ENCODE measurements around the gene ALDOB. TPM values are rescaled to one million over a fixed set of nuclear protein-coding genes. Genes with fewer than 3 reads are reported as not detected.

ALDOB gene
- total RNA-seq, 1 experiment from 2014 or later, result 1.2 TPM

GRCh38 chr9:101465326-101465915 is 29.8 kb upstream of the ALDOB start:
- H4K20me1 ChIP-seq (ENCODE audit: insufficient read depth), result no peaks in the 10 kb centered on the region
- POLR2A ChIA-PET, result interaction anchor here (1.0 to 1.3 kb wide), 2 partner anchors 16 to 21 kb away, joined by 4 read pairs; no protein-coding TSS in a partner anchor
- RAD21 ChIA-PET (ENCODE audit: low non-redundant PET in 1 of 2, low total read pairs in 2 of 2, uncharacterized antibody in 2 of 2, unreplicated experiment in 2 of 2), result no interaction called here
- no peak overlapping the region for H3K27ac ChIP-seq (ENCODE audit: low read depth, low read length)
- no peaks in the 10 kb centered on the region for H3K9me3 ChIP-seq (ENCODE audit: control insufficient read depth in 1 of 2, insufficient read depth in 1 of 2, low read depth in 1 of 2, low read length in 2 of 2)
- DNase-seq (ENCODE audit: low read depth, low spot score) (peak; percentile 83), ATAC-seq (peak; percentile 99)
- CTCF ChIA-PET, result interaction anchor here (0.8 to 1.8 kb wide), 6 partner anchors 8 to 68 kb away, joined by 3 to 9 read pairs (median 5); partner anchors contain the start of gene RNF20
- no peaks in the 10 kb centered on the region for H3K36me3 ChIP-seq (ENCODE audit: control insufficient read depth in 1 of 2, insufficient read depth in 2 of 2, low read length in 2 of 2)
- H3K9ac ChIP-seq (ENCODE audit: low read length), result no peak overlapping the region
- H3K4me1 ChIP-seq (ENCODE audit: control insufficient read depth in 1 of 2, insufficient read depth in 2 of 2, low read length in 2 of 2), result peaks cover 16 to 27% of the 10 kb centered on the region in 2 experiments; a peak in 3 of 4 replicates
- H2AFZ ChIP-seq (ENCODE audit: low read depth, low read length, poor library complexity, severe bottlenecking), result peak overlapping the region; percentile 19
- H3K27me3 ChIP-seq (ENCODE audit: insufficient read depth, low read length), result no peaks in the 10 kb centered on the region
- no peaks in the 10 kb centered on the region for H3K79me2 ChIP-seq (ENCODE audit: insufficient read depth, low read length)
- intact Hi-C loops (cut with micrococcal nuclease), result loop anchor here (2.0 kb wide), 1 partner anchor 21 kb away; a partner anchor contains a TSS
- peak overlapping the region; percentile 24 for H3K4me2 ChIP-seq (ENCODE audit: low read length)
- no peak overlapping the region for H3K4me3 ChIP-seq (replicated peaks in 1 of 2; ENCODE audit: low read depth in 1 of 2, low read length in 2 of 2)
- no peaks in the 10 kb centered on the region for H3K9me2 ChIP-seq (ENCODE audit: insufficient read depth)
- no TSS peak for BruUV-seq (replicated peaks)
- TF ChIP-seq YY1 (IDR thresholded peaks at IDR 0.05; ENCODE audit: extremely low read depth, insufficient replicate concordance, low read depth, low read length), result no peak
- TF ChIP-seq EZH2phosphoT487 (IDR thresholded peaks at IDR 0.05; ENCODE audit: borderline replicate concordance), result no peak
- no peak for TF ChIP-seq TCF7L2 (IDR thresholded peaks at IDR 0.05; ENCODE audit: borderline replicate concordance, extremely low read depth, insufficient read depth, insufficient read length)
- no peak for TF ChIP-seq ZBTB33 (IDR thresholded peaks at IDR 0.05; ENCODE audit: extremely low read depth, insufficient replicate concordance, low read length)
- TF ChIP-seq FOSL1 (IDR thresholded peaks at IDR 0.05; ENCODE audit: low read depth), result no peak
- TF ChIP-seq RAD21 (IDR thresholded peaks at IDR 0.05; ENCODE audit: low read depth), result peak; percentile 67
- TF ChIP-seq EGR1 (IDR thresholded peaks at IDR 0.05; ENCODE audit: low read depth), result no peak
- no peak for TF ChIP-seq ELF1 (IDR thresholded peaks at IDR 0.05; ENCODE audit: borderline replicate concordance, low read depth)
- TF ChIP-seq ZNF274 (IDR thresholded peaks at IDR 0.05; ENCODE audit: low read depth, low read length), result no peak
- no peak for TF ChIP-seq ZFX (IDR thresholded peaks at IDR 0.05)
- no peak for TF ChIP-seq REST (IDR thresholded peaks at IDR 0.05; ENCODE audit: low read depth)
- TF ChIP-seq SRF (IDR thresholded peaks at IDR 0.05; ENCODE audit: low read depth), result no peak
- peak; percentile 60; the same call in 1 of the 2 replicates for TF ChIP-seq MAX (IDR thresholded peaks at IDR 0.05)
- no peak for TF ChIP-seq JUND (IDR thresholded peaks at IDR 0.05)
- TF ChIP-seq CTCF (IDR thresholded peaks at IDR 0.05 in 2 of 3, conservative IDR thresholded peaks at IDR 0.05 in 1 of 3; ENCODE audit: borderline replicate concordance in 1 of 3, insufficient read depth in 1 of 3, low read depth in 2 of 3, low read length in 2 of 3), result peak; percentile 63 to 83 (median 64); a peak in 5 of 6 replicates
- TF ChIP-seq POLR2A (IDR thresholded peaks at IDR 0.05; ENCODE audit: borderline replicate concordance, extremely low read depth, insufficient read depth, insufficient read length), result no peak
- no peak for TF ChIP-seq ATF3 (IDR thresholded peaks at IDR 0.05)
- TF ChIP-seq CEBPB (IDR thresholded peaks at IDR 0.05; ENCODE audit: low read depth), result peak; percentile 81
- no peak for TF ChIP-seq SIN3A (IDR thresholded peaks at IDR 0.05; ENCODE audit: low read depth)
- no peak for TF ChIP-seq POLR2AphosphoS5 (IDR thresholded peaks at IDR 0.05; ENCODE audit: low read depth, low read length)
